GM12878 (cell line): ENCODE data around the gene MR1. TPM values are rescaled to one million over a fixed set of nuclear protein-coding genes. Genes with fewer than 3 reads are reported as not detected.

ENCODE experiments used
- BCL3 ChIP-seq: IDR thresholded peaks from 2 replicates; pipeline ENCODE4 v1.6.1; 2011; ENCODE audit warnings: borderline replicate concordance, low read depth, mild to moderate bottlenecking, moderate library complexity, low read length; ENCODE audit not compliant: insufficient read depth, poor library complexity, severe bottlenecking
- CREB1 ChIP-seq: IDR thresholded peaks from 2 replicates; pipeline ENCODE4 v1.6.1; 2012; ENCODE audit warnings: low read depth, mild to moderate bottlenecking, inconsistent platforms
- ETV6 ChIP-seq, 2 experiments: fragments of 450-650 bp in 1 of 2; IDR thresholded peaks in 1 of 2; conservative IDR thresholded peaks in 1 of 2; 2 replicates each; pipeline ENCODE4 v1.6.1; 2014; ENCODE audit warnings: antibody characterized with exemption in 1 of 2, borderline replicate concordance in 1 of 2, low read depth in 1 of 2, mild to moderate bottlenecking in 1 of 2, moderate library complexity in 1 of 2
- JUNB ChIP-seq: IDR thresholded peaks from 2 replicates; pipeline ENCODE4 v1.6.1; 2016; ENCODE audit warnings: antibody characterized with exemption, mild to moderate bottlenecking
- KLF5 ChIP-seq: fragments of 450-650 bp; IDR thresholded peaks from 2 replicates; pipeline ENCODE4 v1.6.1; 2014; ENCODE audit warnings: mild to moderate bottlenecking; ENCODE audit not compliant: partially characterized antibody
- RUNX3 ChIP-seq: IDR thresholded peaks from 2 replicates; pipeline ENCODE4 v1.6.1; 2012; ENCODE audit warnings: low read length, inconsistent platforms
- SREBF2 ChIP-seq: IDR thresholded peaks from 2 replicates; pipeline ENCODE4 v1.6.1; 2012; ENCODE audit warnings: mild to moderate bottlenecking, low read length
- SUPT20H ChIP-seq: IDR thresholded peaks from 2 replicates; pipeline ENCODE4 v1.6.1; 2011; ENCODE audit warnings: low read depth, mild to moderate bottlenecking, low read length, moderate library complexity, borderline replicate concordance; ENCODE audit not compliant: control insufficient read depth
- ZBTB40 ChIP-seq: fragments of 450-650 bp; IDR thresholded peaks from 2 replicates; pipeline ENCODE4 v1.6.1; 2016; ENCODE audit warnings: mild to moderate bottlenecking, moderate library complexity, borderline replicate concordance
- polyA plus RNA-seq, 11 experiments: library from polyadenylated mRNA; depleted of rRNA in 4 of 11; unstranded in 6 of 11; stranded (reverse) in 5 of 11; fragments of >200 nt; fragmentation: Nextera tagmentation in 4 of 11; fragmentation: Illumina TruSeq in 1 of 11; extraction: Ambion mirVana in 4 of 11; extraction: Trizol in 1 of 11; gene quantifications; 1 replicate in 1 of 11; 2 replicates in 10 of 11; pipeline versions ENCODE4 v1.2.1 to v1.2.3, GENCODE V29; 2011 to 2016; ENCODE audit warnings: inconsistent platforms in 2 of 11, missing spikeins in 2 of 11, low read depth in 1 of 11
- total RNA-seq, 4 experiments: library from RNA; depleted of rRNA in 3 of 4; stranded (reverse); fragments of >200 nt in 3 of 4; fragmentation: Illumina TruSeq in 1 of 4; extraction: Trizol in 1 of 4; gene quantifications; 2 replicates each; pipeline versions ENCODE4 v1.2.1 to v1.2.3, GENCODE V29; 2013 to 2021
- TF ChIP-seq, protein P1 (sequence below): fragments of 450-650 bp; IDR thresholded peaks from 2 replicates; pipeline ENCODE4 v1.6.1; 2017; ENCODE audit warnings: antibody characterized with exemption, mild to moderate bottlenecking, moderate library complexity

MR1 gene
- total and polyA plus RNA-seq, 10 of the 15 experiments (the other 5 are each of a cell fraction or from before 2014, with no cell fraction given), result 24.7 to 65.9 (median 30.9) TPM

DNA sequence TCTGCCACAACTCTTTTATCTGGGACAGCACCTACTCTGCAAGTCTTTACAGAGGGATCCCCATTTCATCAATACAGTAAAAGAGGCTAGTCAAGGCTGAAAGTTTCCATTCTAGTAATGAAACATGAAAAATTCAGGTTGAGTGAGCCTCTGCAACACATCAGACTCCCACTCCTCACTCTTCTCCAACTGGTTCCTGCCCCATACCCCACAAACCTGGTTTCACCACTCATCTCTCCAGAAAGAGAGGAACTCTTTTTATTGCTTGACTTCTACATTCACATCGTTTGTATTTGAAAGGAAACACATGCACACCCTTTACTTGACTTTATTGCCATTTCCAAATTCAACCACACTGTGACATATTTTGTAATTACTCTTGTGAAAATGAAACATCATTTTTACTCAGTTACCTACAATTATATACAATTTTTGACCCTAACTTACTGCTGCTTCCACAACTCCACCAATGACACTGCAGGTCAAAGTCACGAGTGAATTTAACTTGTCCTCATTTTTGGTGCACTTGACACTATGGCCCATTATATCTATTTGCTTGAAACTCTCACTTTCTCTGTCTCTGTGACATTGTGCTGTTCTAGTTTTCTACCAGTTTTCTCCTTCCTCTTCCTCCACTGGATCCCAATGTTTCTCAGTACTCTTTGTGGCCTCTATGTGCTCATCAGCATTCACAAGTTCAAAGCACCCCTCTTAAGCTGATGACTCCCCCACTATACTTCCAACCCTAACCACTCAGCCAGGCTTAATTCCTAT is 19.1 kb upstream of the MR1 start (continued):
- TF ChIP-seq, protein P1, sequence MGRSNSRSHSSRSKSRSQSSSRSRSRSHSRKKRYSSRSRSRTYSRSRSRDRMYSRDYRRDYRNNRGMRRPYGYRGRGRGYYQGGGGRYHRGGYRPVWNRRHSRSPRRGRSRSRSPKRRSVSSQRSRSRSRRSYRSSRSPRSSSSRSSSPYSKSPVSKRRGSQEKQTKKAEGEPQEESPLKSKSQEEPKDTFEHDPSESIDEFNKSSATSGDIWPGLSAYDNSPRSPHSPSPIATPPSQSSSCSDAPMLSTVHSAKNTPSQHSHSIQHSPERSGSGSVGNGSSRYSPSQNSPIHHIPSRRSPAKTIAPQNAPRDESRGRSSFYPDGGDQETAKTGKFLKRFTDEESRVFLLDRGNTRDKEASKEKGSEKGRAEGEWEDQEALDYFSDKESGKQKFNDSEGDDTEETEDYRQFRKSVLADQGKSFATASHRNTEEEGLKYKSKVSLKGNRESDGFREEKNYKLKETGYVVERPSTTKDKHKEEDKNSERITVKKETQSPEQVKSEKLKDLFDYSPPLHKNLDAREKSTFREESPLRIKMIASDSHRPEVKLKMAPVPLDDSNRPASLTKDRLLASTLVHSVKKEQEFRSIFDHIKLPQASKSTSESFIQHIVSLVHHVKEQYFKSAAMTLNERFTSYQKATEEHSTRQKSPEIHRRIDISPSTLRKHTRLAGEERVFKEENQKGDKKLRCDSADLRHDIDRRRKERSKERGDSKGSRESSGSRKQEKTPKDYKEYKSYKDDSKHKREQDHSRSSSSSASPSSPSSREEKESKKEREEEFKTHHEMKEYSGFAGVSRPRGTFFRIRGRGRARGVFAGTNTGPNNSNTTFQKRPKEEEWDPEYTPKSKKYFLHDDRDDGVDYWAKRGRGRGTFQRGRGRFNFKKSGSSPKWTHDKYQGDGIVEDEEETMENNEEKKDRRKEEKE, result no peak
- TF ChIP-seq JUNB (peak; percentile 57), SUPT20H (no peak), CREB1 (peak; percentile 5; the same call in 1 of the 2 replicates), SREBF2 (no peak), KLF5 (no peak), ZBTB40 (no peak), RUNX3 (peak; percentile 65; the same call in 1 of the 2 replicates), ETV6 (conservative IDR thresholded peaks at IDR 0.05 in 1 of 2, IDR thresholded peaks at IDR 0.05 in 1 of 2; ENCODE audit: borderline replicate concordance in 1 of 2, low read depth in 1 of 2) (peak in 1 of 2 experiments; percentile 54; a peak in 1 of 4 replicates), BCL3 (no peak)
- TF ChIP-seq, all 136 proteins: peak for 25
